ENCODE results near the gene FSTL4. TPM values are rescaled to one million over a fixed set of nuclear protein-coding genes. Genes with fewer than 3 reads are reported as not detected.
A peak's percentile ranks its signal among the peaks of the same experiment; 100 is the strongest.

The FSTL4 gene
- total RNA-seq, 1 experiment from 2014 or later, result not detected

- Mint-ChIP-seq H3K27ac (ENCODE audit: unreplicated experiment) (no peak overlapping the region), H3K4me1 (ENCODE audit: low read depth, unreplicated experiment) (peaks cover 8% of the 10 kb centered on the region), H3K4me3 (ENCODE audit: low read depth, unreplicated experiment) (no peak overlapping the region), H3K9me3 (ENCODE audit: low read depth, unreplicated experiment) (no peaks in the 10 kb centered on the region), H3K36me3 (ENCODE audit: insufficient read depth, unreplicated experiment) (no peaks in the 10 kb centered on the region), H3K27me3 (ENCODE audit: unreplicated experiment) (peaks cover 91% of the 10 kb centered on the region)
- no peak for DNase-seq
- no peak for TF ChIP-seq CTCF (IDR thresholded peaks at IDR 0.05; ENCODE audit: unreplicated experiment)
- CTCF ChIA-PET, result no interaction called here
- intact Hi-C loops (cut with micrococcal nuclease; ENCODE audit: unreplicated experiment), result loop anchor here (10.0 kb wide), 1 partner anchor 439 kb away; no protein-coding TSS in a partner anchor
- no TSS peak for BruUV-seq (replicated peaks)
These were observed 186.1 kb downstream of the FSTL4 start for GRCh38 chr5:133426264-133426663.

- no peaks in the 10 kb centered on the region for H3K9me3 Mint-ChIP-seq (ENCODE audit: low read depth, unreplicated experiment)
- CTCF ChIA-PET, result no interaction called here
- H3K27me3 Mint-ChIP-seq (ENCODE audit: unreplicated experiment), result peaks cover 90% of the 10 kb centered on the region
- H3K4me3 Mint-ChIP-seq (ENCODE audit: low read depth, unreplicated experiment), result no peak overlapping the region
- intact Hi-C loops (cut with micrococcal nuclease; ENCODE audit: unreplicated experiment), result loop anchor here (10.0 kb wide), 1 partner anchor 439 kb away; no protein-coding TSS in a partner anchor
- TF ChIP-seq CTCF (IDR thresholded peaks at IDR 0.05; ENCODE audit: unreplicated experiment), result no peak
- H3K36me3 Mint-ChIP-seq (ENCODE audit: insufficient read depth, unreplicated experiment), result no peaks in the 10 kb centered on the region
- peaks cover 8% of the 10 kb centered on the region for H3K4me1 Mint-ChIP-seq (ENCODE audit: low read depth, unreplicated experiment)
- no peak for DNase-seq
- no peak overlapping the region for H3K27ac Mint-ChIP-seq (ENCODE audit: unreplicated experiment)
- no TSS peak for BruUV-seq (replicated peaks)
These were observed 186.6 kb downstream of the FSTL4 start for GRCh38 chr5:133425764-133426163.

GRCh38 chr5:133425222-133425621 lies 187.1 kb downstream of the FSTL4 start:
- Mint-ChIP-seq H3K4me3 (ENCODE audit: low read depth, unreplicated experiment) (no peak overlapping the region), H3K9me3 (ENCODE audit: low read depth, unreplicated experiment) (no peaks in the 10 kb centered on the region), H3K27ac (ENCODE audit: unreplicated experiment) (no peak overlapping the region), H3K4me1 (ENCODE audit: low read depth, unreplicated experiment) (peaks cover 8% of the 10 kb centered on the region), H3K36me3 (ENCODE audit: insufficient read depth, unreplicated experiment) (no peaks in the 10 kb centered on the region), H3K27me3 (ENCODE audit: unreplicated experiment) (peaks cover 85% of the 10 kb centered on the region)
- no peak for TF ChIP-seq CTCF (IDR thresholded peaks at IDR 0.05; ENCODE audit: unreplicated experiment)
- intact Hi-C loops (cut with micrococcal nuclease; ENCODE audit: unreplicated experiment), result loop anchor here (10.0 kb wide), 1 partner anchor 440 kb away; no protein-coding TSS in a partner anchor
- CTCF ChIA-PET, result interaction anchor here (0.9 to 2.9 kb wide), 2 partner anchors 14 to 100 kb away, joined by 3 to 17 read pairs; no protein-coding TSS in a partner anchor
- DNase-seq, result no peak
- BruUV-seq (replicated peaks), result no TSS peak

- TF ChIP-seq CTCF (IDR thresholded peaks at IDR 0.05; ENCODE audit: unreplicated experiment), result peak; percentile 96
- intact Hi-C loops (cut with micrococcal nuclease; ENCODE audit: unreplicated experiment), result loop anchor here (5.0 to 10.0 kb wide), 2 partner anchors 441 to 519 kb away; no protein-coding TSS in a partner anchor
- Mint-ChIP-seq H3K9me3 (ENCODE audit: low read depth, unreplicated experiment) (no peaks in the 10 kb centered on the region), H3K27me3 (ENCODE audit: unreplicated experiment) (peaks cover 72% of the 10 kb centered on the region), H3K4me1 (ENCODE audit: low read depth, unreplicated experiment) (peaks cover 8% of the 10 kb centered on the region), H3K27ac (ENCODE audit: unreplicated experiment) (no peak overlapping the region), H3K4me3 (ENCODE audit: low read depth, unreplicated experiment) (no peak overlapping the region), H3K36me3 (ENCODE audit: insufficient read depth, unreplicated experiment) (no peaks in the 10 kb centered on the region)
- CTCF ChIA-PET, result interaction anchor here (0.6 to 2.9 kb wide), 21 partner anchors 9 to 575 kb away, joined by 3 to 17 read pairs (median 3); partner anchors contain the start of gene FSTL4
- no TSS peak for BruUV-seq (replicated peaks)
- DNase-seq, result peak; percentile 85
These were observed 188.6 kb downstream of the FSTL4 start for GRCh38 chr5:133423618-133424282.
